Liver (tissue), 2 donors: ENCODE results near the gene INPP4B.

Experiments used
- FOXA1 ChIP-seq: IDR thresholded peaks from 2 replicates; pipeline ENCODE4 v1.6.1; 2016; ENCODE audit warnings: antibody characterized with exemption
- TF ChIP-seq, protein P1 (sequence below): fragments of 150-350 bp; IDR thresholded peaks from 2 replicates; pipeline ENCODE4 v1.5.1; 2017; ENCODE audit warnings: improper control_type of control experiment, low read depth, low read length; ENCODE audit not compliant: missing input control
- TF ChIP-seq, protein P2 (sequence below): IDR thresholded peaks from 2 replicates; pipeline ENCODE4 v1.6.1; 2016; ENCODE audit warnings: antibody characterized with exemption
- donor health status: healthy.

DNA sequence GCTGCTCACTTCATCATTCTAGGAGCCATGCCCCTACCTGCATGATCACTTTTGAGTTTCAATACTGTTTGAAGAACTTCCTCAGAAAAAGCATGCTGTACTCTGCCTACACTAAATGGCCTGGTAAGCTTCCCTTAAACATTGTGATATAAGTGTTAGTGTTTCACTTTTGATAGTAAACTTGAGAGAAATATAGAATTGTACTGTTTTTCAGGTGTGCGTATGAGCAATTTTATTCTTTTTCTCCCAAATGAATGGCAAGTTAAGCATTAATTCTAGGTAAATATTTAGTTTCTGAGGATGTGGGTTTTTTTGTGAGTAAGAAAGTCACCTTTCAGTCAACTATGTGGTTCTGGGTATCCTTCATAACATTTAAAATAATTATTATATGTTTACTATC is 725.2 kb downstream of the INPP4B start:
- no peak for TF ChIP-seq FOXA1
- TF ChIP-seq, protein P1, sequence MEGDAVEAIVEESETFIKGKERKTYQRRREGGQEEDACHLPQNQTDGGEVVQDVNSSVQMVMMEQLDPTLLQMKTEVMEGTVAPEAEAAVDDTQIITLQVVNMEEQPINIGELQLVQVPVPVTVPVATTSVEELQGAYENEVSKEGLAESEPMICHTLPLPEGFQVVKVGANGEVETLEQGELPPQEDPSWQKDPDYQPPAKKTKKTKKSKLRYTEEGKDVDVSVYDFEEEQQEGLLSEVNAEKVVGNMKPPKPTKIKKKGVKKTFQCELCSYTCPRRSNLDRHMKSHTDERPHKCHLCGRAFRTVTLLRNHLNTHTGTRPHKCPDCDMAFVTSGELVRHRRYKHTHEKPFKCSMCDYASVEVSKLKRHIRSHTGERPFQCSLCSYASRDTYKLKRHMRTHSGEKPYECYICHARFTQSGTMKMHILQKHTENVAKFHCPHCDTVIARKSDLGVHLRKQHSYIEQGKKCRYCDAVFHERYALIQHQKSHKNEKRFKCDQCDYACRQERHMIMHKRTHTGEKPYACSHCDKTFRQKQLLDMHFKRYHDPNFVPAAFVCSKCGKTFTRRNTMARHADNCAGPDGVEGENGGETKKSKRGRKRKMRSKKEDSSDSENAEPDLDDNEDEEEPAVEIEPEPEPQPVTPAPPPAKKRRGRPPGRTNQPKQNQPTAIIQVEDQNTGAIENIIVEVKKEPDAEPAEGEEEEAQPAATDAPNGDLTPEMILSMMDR: no peak
- TF ChIP-seq, protein P2, sequence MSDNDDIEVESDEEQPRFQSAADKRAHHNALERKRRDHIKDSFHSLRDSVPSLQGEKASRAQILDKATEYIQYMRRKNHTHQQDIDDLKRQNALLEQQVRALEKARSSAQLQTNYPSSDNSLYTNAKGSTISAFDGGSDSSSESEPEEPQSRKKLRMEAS: no peak
